Measurements from ENCODE around the gene CNTNAP2. TPM values are rescaled to one million over a fixed set of nuclear protein-coding genes. Genes with fewer than 3 reads are reported as not detected.

CNTNAP2 gene
- total RNA-seq, 3 donors from 2014 or later (not counting 1 experiment from before 2014, with no cell fraction given) = 0.18 to 1.1 TPM; not detected in 1

DNA sequence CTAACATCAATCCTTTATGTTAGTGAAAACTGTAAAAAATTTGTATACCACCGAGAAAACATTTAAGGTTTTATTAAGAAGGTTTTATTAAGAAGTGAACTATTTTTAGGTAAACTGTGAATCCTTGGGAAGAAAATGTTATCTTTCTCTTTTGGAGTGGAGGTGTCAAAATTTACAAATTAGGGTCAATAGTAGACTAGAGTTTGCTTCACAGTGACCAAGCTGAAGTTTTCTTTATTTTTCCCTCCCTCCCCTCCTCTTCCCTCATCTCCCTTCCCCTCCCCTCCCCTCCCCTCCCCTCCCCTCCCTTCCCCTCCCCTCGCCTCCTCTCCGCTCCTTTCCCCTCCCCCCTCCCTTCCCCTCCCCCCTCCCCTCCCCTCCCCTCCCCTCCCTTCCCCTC, 168.8 kb downstream of the CNTNAP2 start:
- Histone ChIP-seq H3K27me3 (ENCODE audit: control insufficient read depth, insufficient read depth, low read length) (no peaks in the 10 kb centered on the region), H3K27ac (ENCODE audit: low read length) (no peak overlapping the region), H3K4me1 (ENCODE audit: control insufficient read depth, insufficient read depth, low read length) (no peaks in the 10 kb centered on the region), H3K9me3 (ENCODE audit: control insufficient read depth, insufficient read depth, low read length) (peaks cover 4% of the 10 kb centered on the region), H3K4me3 (ENCODE audit: low read length) (no peak overlapping the region), H3K36me3 (ENCODE audit: control insufficient read depth, insufficient read depth, low read length) (no peaks in the 10 kb centered on the region)
- Mint-ChIP-seq H3K36me3 (no peaks in the 10 kb centered on the region), H3K27me3 (ENCODE audit: low read depth in 2 of 2) (no peaks in the 10 kb centered on the region), H3K27ac (no peak overlapping the region), H3K9me3 (peaks cover 3 to 12% of the 10 kb centered on the region in 2 donors), H3K4me1 (no peaks in the 10 kb centered on the region), H3K4me3 (no peak overlapping the region)
- intact Hi-C loops (cut with micrococcal nuclease) = no loop called here
- TF ChIP-seq, protein P1, sequence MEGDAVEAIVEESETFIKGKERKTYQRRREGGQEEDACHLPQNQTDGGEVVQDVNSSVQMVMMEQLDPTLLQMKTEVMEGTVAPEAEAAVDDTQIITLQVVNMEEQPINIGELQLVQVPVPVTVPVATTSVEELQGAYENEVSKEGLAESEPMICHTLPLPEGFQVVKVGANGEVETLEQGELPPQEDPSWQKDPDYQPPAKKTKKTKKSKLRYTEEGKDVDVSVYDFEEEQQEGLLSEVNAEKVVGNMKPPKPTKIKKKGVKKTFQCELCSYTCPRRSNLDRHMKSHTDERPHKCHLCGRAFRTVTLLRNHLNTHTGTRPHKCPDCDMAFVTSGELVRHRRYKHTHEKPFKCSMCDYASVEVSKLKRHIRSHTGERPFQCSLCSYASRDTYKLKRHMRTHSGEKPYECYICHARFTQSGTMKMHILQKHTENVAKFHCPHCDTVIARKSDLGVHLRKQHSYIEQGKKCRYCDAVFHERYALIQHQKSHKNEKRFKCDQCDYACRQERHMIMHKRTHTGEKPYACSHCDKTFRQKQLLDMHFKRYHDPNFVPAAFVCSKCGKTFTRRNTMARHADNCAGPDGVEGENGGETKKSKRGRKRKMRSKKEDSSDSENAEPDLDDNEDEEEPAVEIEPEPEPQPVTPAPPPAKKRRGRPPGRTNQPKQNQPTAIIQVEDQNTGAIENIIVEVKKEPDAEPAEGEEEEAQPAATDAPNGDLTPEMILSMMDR (IDR thresholded peaks at IDR 0.05) = no peak
- DNase-seq = no peak
- ATAC-seq = no peak
- 100% methylated on average over 1 of the region's 3 CpGs for WGBS (ENCODE audit: insufficient coverage)

DNA sequence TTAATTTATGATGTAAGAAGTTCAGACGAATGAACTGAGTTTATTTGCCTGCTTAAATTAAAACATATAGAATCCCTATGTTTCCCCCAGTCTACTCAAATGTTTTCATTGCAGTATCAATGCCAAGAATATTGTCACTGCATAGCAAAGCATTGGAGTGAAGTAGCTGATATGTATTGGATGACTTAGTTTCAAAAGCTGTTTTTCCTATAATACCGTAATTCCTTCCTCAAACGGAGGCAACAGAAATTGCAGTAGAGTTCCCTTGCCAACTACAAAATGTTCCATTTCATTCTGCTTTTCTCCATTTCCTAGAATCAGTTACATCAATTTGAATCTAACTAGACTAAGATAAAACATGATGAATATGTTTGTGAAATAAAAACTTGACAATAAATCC, 174.1 kb downstream of the CNTNAP2 start:
- TF ChIP-seq, protein P1 (IDR thresholded peaks at IDR 0.05) = no peak
- Histone ChIP-seq H3K27me3 (ENCODE audit: control insufficient read depth, insufficient read depth, low read length) (no peaks in the 10 kb centered on the region), H3K9me3 (ENCODE audit: control insufficient read depth, insufficient read depth, low read length) (peaks cover 2% of the 10 kb centered on the region), H3K27ac (ENCODE audit: low read length) (no peak overlapping the region), H3K4me3 (ENCODE audit: low read length) (no peak overlapping the region), H3K36me3 (ENCODE audit: control insufficient read depth, insufficient read depth, low read length) (no peaks in the 10 kb centered on the region), H3K4me1 (ENCODE audit: control insufficient read depth, insufficient read depth, low read length) (no peaks in the 10 kb centered on the region)
- no peaks in the 10 kb centered on the region for H3K27me3 Mint-ChIP-seq (ENCODE audit: low read depth in 2 of 2)
- no peak for DNase-seq
- no peak overlapping the region for H3K27ac Mint-ChIP-seq
- no peak for ATAC-seq
- H3K36me3 Mint-ChIP-seq = no peaks in the 10 kb centered on the region
- 100% methylated on average over 2 of the region's 3 CpGs for WGBS (ENCODE audit: insufficient coverage)
- H3K4me1 Mint-ChIP-seq = no peaks in the 10 kb centered on the region
- H3K9me3 Mint-ChIP-seq = peaks cover 9 to 19% of the 10 kb centered on the region in 2 donors
- intact Hi-C loops (cut with micrococcal nuclease) = no loop called here
- no peak overlapping the region for H3K4me3 Mint-ChIP-seq

DNA sequence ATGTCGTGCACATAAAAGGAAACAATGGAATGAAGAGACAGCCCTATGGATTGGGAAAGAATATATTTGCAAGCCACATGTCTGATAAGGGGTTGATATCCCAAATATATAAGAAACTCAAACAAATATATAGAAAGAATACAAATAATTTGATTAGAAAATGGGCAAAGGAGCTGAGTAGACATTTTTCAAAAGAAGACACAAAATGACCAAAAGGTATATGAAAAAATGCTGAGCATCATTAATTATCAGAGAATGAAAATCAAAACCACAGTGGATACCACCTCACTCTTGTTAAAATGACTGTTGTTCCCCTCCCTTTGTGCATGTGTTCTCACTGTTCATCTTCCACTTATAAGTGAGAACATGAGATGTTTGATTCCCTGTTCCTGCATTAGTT, 175.3 kb downstream of the CNTNAP2 start:
- Mint-ChIP-seq H3K4me1 (no peaks in the 10 kb centered on the region), H3K27me3 (ENCODE audit: low read depth in 2 of 2) (no peaks in the 10 kb centered on the region), H3K4me3 (no peak overlapping the region), H3K9me3 (peaks cover 6 to 11% of the 10 kb centered on the region in 2 donors), H3K36me3 (no peaks in the 10 kb centered on the region), H3K27ac (no peak overlapping the region)
- DNase-seq = no peak
- Histone ChIP-seq H3K27me3 (ENCODE audit: control insufficient read depth, insufficient read depth, low read length) (no peaks in the 10 kb centered on the region), H3K4me1 (ENCODE audit: control insufficient read depth, insufficient read depth, low read length) (no peaks in the 10 kb centered on the region), H3K27ac (ENCODE audit: low read length) (no peak overlapping the region), H3K4me3 (ENCODE audit: low read length) (no peak overlapping the region), H3K9me3 (ENCODE audit: control insufficient read depth, insufficient read depth, low read length) (peaks cover 2% of the 10 kb centered on the region), H3K36me3 (ENCODE audit: control insufficient read depth, insufficient read depth, low read length) (no peaks in the 10 kb centered on the region)
- TF ChIP-seq, protein P1 (IDR thresholded peaks at IDR 0.05) = no peak
- no CpG with 5 or more reads among the region's 1 CpG for WGBS (ENCODE audit: insufficient coverage)
- intact Hi-C loops (cut with micrococcal nuclease) = no loop called here
- ATAC-seq = no peak

DNA sequence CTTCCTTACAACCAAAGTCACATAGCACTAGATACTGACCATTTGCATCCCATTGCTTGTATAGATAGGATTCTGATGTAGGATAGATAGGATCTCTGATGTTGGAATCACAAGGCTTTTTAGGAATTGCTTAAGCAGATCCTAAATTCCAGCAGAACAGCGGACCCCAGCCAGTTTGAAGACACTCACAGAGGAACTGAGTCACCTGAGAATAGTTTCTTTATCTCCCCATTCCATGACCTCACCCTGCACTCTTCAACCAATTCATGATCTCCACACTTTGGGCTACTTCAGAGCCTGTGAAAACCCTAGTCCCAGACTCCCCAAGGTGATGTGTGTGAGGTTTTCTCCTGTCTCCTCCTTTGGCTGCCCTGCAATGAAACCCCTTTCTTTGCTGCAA, 179.4 kb downstream of the CNTNAP2 start:
- 94% methylated on average over 1 of the region's 1 CpG for WGBS (ENCODE audit: insufficient coverage)
- TF ChIP-seq, protein P1 (IDR thresholded peaks at IDR 0.05) = no peak
- intact Hi-C loops (cut with micrococcal nuclease) = no loop called here

More for the DNA sequence above, 179.4 kb downstream of the CNTNAP2 start:
- H3K36me3 ChIP-seq (ENCODE audit: control insufficient read depth, insufficient read depth, low read length) = no peaks in the 10 kb centered on the region
- H3K4me1 ChIP-seq (ENCODE audit: control insufficient read depth, insufficient read depth, low read length) = no peaks in the 10 kb centered on the region
- no peaks in the 10 kb centered on the region for H3K27me3 Mint-ChIP-seq (ENCODE audit: low read depth in 2 of 2)
- no peak for ATAC-seq
- DNase-seq = no peak
- H3K27me3 ChIP-seq (ENCODE audit: control insufficient read depth, insufficient read depth, low read length) = no peaks in the 10 kb centered on the region
- H3K4me3 ChIP-seq (ENCODE audit: low read length) = no peak overlapping the region
- H3K9me3 ChIP-seq (ENCODE audit: control insufficient read depth, insufficient read depth, low read length) = no peaks in the 10 kb centered on the region
- no peak overlapping the region for H3K4me3 Mint-ChIP-seq
- H3K9me3 Mint-ChIP-seq = peaks cover 11 to 12% of the 10 kb centered on the region in 2 donors
- no peaks in the 10 kb centered on the region for H3K36me3 Mint-ChIP-seq
- no peak overlapping the region for H3K27ac ChIP-seq (ENCODE audit: low read length)
- H3K27ac Mint-ChIP-seq = no peak overlapping the region
- H3K4me1 Mint-ChIP-seq = no peaks in the 10 kb centered on the region

All from natural killer cell (primary cell).